HUES6 (cell line): ENCODE results near the gene WRAP53.
A peak's percentile ranks its signal among the peaks of the same experiment; 100 is the strongest.

Experiments used
- H3K27ac ChIP-seq: 2 replicates; pipeline ENCODE4 v1.7.0; 2013; ENCODE audit warnings: low read depth, mild to moderate bottlenecking, low read length, inconsistent platforms
- H3K27me3 ChIP-seq: 2 replicates; pipeline ENCODE4 v1.6.1; 2013; ENCODE audit warnings: low read length; ENCODE audit not compliant: control insufficient read depth, insufficient read depth
- H3K36me3 ChIP-seq: 2 replicates; pipeline ENCODE4 v1.6.1; 2013; ENCODE audit warnings: low read length; ENCODE audit not compliant: control insufficient read depth, insufficient read depth
- H3K4me1 ChIP-seq: 2 replicates; pipeline ENCODE4 v1.6.1; 2013; ENCODE audit warnings: low read length; ENCODE audit not compliant: control insufficient read depth, insufficient read depth
- H3K4me3 ChIP-seq: 2 replicates; pipeline ENCODE4 v1.5.1; 2013; ENCODE audit warnings: low read depth, low read length
- H3K9ac ChIP-seq: one replicate; pipeline ENCODE4 v1.6.1; 2013; ENCODE audit warnings: mild to moderate bottlenecking, low read length
- H3K9me3 ChIP-seq: 2 replicates; pipeline ENCODE4 v1.6.1; 2013; ENCODE audit warnings: low read depth, low read length; ENCODE audit not compliant: control insufficient read depth, insufficient read depth

The WRAP53 gene

GRCh38 chr17:7685533-7686221, 2.6 kb upstream of the WRAP53 start:
- no peaks in the 10 kb centered on the region for H3K27me3 ChIP-seq
- H3K9me3 ChIP-seq: no peaks in the 10 kb centered on the region
- H3K27ac ChIP-seq: peak overlapping the region; percentile 99
- H3K36me3 ChIP-seq: peaks cover 15% of the 10 kb centered on the region; the same call in 1 of the 2 replicates
- H3K9ac ChIP-seq: peak overlapping the region; percentile 98
- peak overlapping the region; percentile 85 for H3K4me3 ChIP-seq
- H3K4me1 ChIP-seq: peaks cover 14% of the 10 kb centered on the region; the same call in 1 of the 2 replicates

GRCh38 chr17:7686222-7687071, 1.8 kb upstream of the WRAP53 start:
- peaks cover 15% of the 10 kb centered on the region; the same call in 1 of the 2 replicates for H3K36me3 ChIP-seq
- peak overlapping the region; percentile 98 for H3K9ac ChIP-seq
- H3K27ac ChIP-seq: peak overlapping the region; percentile 99
- peaks cover 14% of the 10 kb centered on the region; the same call in 1 of the 2 replicates for H3K4me1 ChIP-seq
- no peaks in the 10 kb centered on the region for H3K9me3 ChIP-seq
- H3K4me3 ChIP-seq: peak overlapping the region; percentile 85
- no peaks in the 10 kb centered on the region for H3K27me3 ChIP-seq

DNA sequence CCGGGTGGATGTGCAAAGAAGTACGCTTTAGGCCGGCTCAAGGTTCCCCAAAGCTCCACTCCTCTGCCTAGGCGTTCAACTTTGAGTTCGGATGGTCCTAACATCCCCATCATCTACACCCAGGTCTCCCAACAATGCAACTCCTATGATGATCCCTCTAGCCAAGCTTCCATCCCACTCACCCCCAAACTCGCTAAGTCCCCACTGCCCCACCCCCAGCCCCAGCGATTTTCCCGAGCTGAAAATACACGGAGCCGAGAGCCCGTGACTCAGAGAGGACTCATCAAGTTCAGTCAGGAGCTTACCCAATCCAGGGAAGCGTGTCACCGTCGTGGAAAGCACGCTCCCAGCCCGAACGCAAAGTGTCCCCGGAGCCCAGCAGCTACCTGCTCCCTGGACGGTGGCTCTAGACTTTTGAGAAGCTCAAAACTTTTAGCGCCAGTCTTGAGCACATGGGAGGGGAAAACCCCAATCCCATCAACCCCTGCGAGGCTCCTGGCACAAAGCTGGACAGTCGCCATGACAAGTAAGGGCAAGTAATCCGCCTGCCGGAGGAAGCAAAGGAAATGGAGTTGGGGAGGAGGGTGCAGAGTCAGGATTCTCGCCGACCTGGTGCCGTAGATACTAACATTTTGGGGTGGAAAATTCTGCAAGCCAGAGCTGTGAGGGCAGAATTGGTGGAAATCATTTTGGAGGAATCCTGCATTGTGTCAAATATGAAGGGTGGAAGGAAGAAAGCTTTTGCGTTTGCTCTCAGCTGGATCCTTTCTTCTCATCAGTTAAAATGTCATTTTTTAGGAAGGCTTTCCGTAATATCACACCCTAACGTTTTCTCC, 987 bp upstream of the WRAP53 start, which contains the start of gene TP53:
Gene TP53 (minus strand): TSS at position 419 of the 836 bp plus-strand sequence. CDS start 10,896 bp downstream, outside the sequence.
- H3K4me3 ChIP-seq: peak within 1 kb of the TSS; percentile 85
- no peaks in the 10 kb centered on the region for H3K27me3 ChIP-seq
- peak within 1 kb of the TSS; percentile 98 for H3K9ac ChIP-seq
- no peaks in the 10 kb centered on the region for H3K9me3 ChIP-seq
- H3K27ac ChIP-seq: peak within 1 kb of the TSS; percentile 99
- H3K4me1 ChIP-seq: peaks cover 14% of the 10 kb centered on the region; the same call in 1 of the 2 replicates
- peaks cover 15% of the 10 kb centered on the region; the same call in 1 of the 2 replicates for H3K36me3 ChIP-seq

DNA sequence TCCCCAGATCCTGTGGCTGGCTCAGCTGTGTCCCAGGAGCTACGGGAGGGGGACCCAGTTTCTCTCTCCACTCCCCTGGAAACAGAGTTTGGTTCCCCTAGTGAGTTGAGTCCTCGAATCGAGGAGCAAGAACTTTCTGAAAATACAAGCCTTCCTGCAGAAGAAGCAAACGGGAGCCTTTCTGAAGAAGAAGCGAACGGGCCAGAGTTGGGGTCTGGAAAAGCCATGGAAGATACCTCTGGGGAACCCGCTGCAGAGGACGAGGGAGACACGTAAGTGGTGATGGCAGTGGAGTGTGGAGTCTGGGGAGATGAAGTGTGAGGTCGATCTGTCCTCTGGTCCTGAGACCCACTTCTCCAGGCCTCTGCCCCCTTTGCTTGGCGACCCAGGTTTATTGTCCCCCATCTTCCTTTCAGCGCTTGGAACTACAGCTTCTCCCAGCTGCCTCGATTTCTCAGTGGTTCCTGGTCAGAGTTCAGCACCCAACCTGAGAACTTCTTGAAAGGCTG, 585 bp downstream of the WRAP53 start:
- Histone ChIP-seq H3K36me3 (peaks cover 16% of the 10 kb centered on the region), H3K4me3 (peak overlapping the region; percentile 65), H3K9me3 (no peaks in the 10 kb centered on the region), H3K9ac (peak overlapping the region; percentile 74), H3K4me1 (peaks cover 14% of the 10 kb centered on the region; the same call in 1 of the 2 replicates), H3K27ac (no peak overlapping the region), H3K27me3 (no peaks in the 10 kb centered on the region)

GRCh38 chr17:7695586-7695985, 7.3 kb downstream of the WRAP53 start:
- Histone ChIP-seq H3K27me3 (no peaks in the 10 kb centered on the region), H3K27ac (no peak overlapping the region), H3K9me3 (no peaks in the 10 kb centered on the region), H3K4me3 (no peak overlapping the region), H3K4me1 (no peaks in the 10 kb centered on the region), H3K36me3 (peaks cover 19% of the 10 kb centered on the region), H3K9ac (no peak overlapping the region)

GRCh38 chr17:7697828-7698588, 9.7 kb downstream of the WRAP53 start:
- Histone ChIP-seq H3K4me3 (no peak overlapping the region), H3K36me3 (peaks cover 25% of the 10 kb centered on the region), H3K4me1 (peaks cover under 1% of the 10 kb centered on the region; the same call in 1 of the 2 replicates), H3K27me3 (no peaks in the 10 kb centered on the region), H3K9me3 (no peaks in the 10 kb centered on the region), H3K27ac (no peak overlapping the region), H3K9ac (no peak overlapping the region)

DNA sequence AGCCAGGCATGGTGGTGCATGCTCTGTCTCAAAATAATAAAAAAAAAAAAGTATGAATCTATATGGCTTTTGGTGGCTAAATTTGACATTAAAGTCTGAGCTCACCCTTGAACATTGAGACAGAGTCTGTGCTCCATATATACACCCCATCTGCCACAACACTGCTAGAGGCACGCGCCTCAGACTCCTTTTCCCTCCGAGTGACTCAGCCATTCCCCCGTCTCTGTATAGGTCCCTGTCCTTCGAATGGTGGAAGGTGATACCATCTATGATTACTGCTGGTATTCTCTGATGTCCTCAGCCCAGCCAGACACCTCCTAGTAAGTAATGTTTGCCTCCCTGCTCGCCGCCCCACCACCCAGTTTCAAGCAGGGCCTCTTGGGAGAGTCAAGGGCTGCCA, 12.2 kb downstream of the WRAP53 start:
- Histone ChIP-seq H3K27ac (no peak overlapping the region), H3K9me3 (no peaks in the 10 kb centered on the region), H3K36me3 (peaks cover 13% of the 10 kb centered on the region), H3K4me3 (no peak overlapping the region), H3K27me3 (no peaks in the 10 kb centered on the region), H3K9ac (no peak overlapping the region), H3K4me1 (peaks cover 13% of the 10 kb centered on the region)

DNA sequence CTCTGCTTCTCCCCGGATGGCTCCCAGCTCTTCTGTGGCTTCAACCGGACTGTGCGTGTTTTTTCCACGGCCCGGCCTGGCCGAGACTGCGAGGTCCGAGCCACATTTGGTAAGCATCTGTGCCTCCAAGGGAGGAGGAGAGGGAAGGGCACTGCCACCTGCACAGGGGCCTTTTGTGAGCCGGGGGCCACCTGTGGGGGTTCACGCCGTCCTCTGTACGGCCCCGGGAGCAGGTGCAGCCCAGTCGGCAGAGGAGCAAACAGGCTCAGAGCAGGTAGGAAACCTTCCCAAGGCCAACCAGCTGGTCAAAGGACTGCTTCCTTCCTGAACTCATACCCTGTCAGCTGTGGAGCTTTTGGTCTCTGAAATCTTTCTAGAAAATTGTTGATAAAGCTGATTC, 13.4 kb downstream of the WRAP53 start:
- Histone ChIP-seq H3K4me3 (no peak overlapping the region), H3K27ac (no peak overlapping the region), H3K27me3 (peaks cover 11% of the 10 kb centered on the region), H3K9me3 (no peaks in the 10 kb centered on the region), H3K36me3 (peaks cover 9% of the 10 kb centered on the region), H3K9ac (no peak overlapping the region), H3K4me1 (peaks cover 22% of the 10 kb centered on the region)

DNA sequence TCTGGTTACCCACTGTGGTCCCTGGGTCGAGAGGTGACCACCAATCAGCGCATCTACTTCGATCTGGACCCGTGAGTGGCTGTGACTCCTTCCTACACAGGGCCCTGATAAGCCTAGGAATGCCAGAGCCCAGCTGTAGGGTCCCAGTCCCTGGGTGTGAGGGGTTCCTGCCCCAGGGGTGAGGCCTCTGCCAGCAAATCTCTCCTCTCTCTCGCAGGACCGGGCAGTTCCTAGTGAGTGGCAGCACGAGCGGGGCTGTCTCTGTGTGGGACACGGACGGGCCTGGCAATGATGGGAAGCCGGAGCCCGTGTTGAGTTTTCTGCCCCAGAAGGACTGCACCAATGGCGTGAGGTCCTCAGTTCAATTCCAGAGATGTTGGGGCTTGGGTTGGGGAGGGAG, 14.5 kb downstream of the WRAP53 start:
- no peak overlapping the region for H3K9ac ChIP-seq
- H3K36me3 ChIP-seq: peaks cover 9% of the 10 kb centered on the region
- H3K27ac ChIP-seq: no peak overlapping the region
- H3K4me1 ChIP-seq: peaks cover 23% of the 10 kb centered on the region
- H3K4me3 ChIP-seq: no peak overlapping the region
- H3K9me3 ChIP-seq: no peaks in the 10 kb centered on the region
- H3K27me3 ChIP-seq: peaks cover 14% of the 10 kb centered on the region
